Neural progenitor cell (in vitro differentiated cells): ENCODE measurements around the gene MRPL33. TPM values are rescaled to one million over a fixed set of nuclear protein-coding genes. Genes with fewer than 3 reads are reported as not detected.

Experiments used
- DNase-seq: peaks from one replicate; pipeline ENCODE4 v3.0.0-alpha.2; 2016; ENCODE audit warnings: low spot score
- H2AFZ ChIP-seq: fragments of 200-600 bp; sonication (generic); replicated peaks from 2 replicates; pipeline ENCODE4 v1.6.1; 2016; ENCODE audit warnings: antibody characterized with exemption
- H3F3A ChIP-seq: fragments of 200-600 bp; sonication (generic); 2 replicates; pipeline ENCODE4 v1.6.1; 2016; ENCODE audit warnings: antibody characterized with exemption, low read depth
- H3K27ac ChIP-seq: fragments of 200-600 bp; sonication (generic); 2 replicates; pipeline ENCODE4 v1.5.1; 2016; ENCODE audit warnings: mild to moderate bottlenecking
- H3K27me3 ChIP-seq: fragments of 200-600 bp; sonication (generic); 2 replicates; pipeline ENCODE4 v1.6.1; 2016; ENCODE audit warnings: mild to moderate bottlenecking, moderate library complexity
- H3K36me3 ChIP-seq: fragments of 200-600 bp; sonication (generic); 2 replicates; pipeline ENCODE4 v1.5.1; 2016
- H3K4me1 ChIP-seq: fragments of 200-600 bp; sonication (generic); 2 replicates; pipeline ENCODE4 v1.6.1; 2016; ENCODE audit warnings: mixed run types
- H3K4me2 ChIP-seq: fragments of 200-600 bp; sonication (generic); 2 replicates; pipeline ENCODE4 v1.6.1; 2016
- H3K4me3 ChIP-seq: fragments of 200-600 bp; sonication (generic); 2 replicates; pipeline ENCODE4 v1.5.1; 2016
- H3K79me2 ChIP-seq: fragments of 200-600 bp; sonication (generic); 2 replicates; pipeline ENCODE4 v1.6.1; 2016; ENCODE audit warnings: low read depth
- H3K9ac ChIP-seq: fragments of 200-600 bp; sonication (generic); 2 replicates; pipeline ENCODE4 v1.6.1; 2016
- H3K9me3 ChIP-seq: fragments of 200-600 bp; sonication (generic); 2 replicates; pipeline ENCODE4 v1.5.1; 2016; ENCODE audit warnings: low read depth
- H4K20me1 ChIP-seq: fragments of 200-600 bp; sonication (generic); 2 replicates; pipeline ENCODE4 v1.6.1; 2016; ENCODE audit warnings: low read depth
- H3K27ac Mint-ChIP-seq: 3 replicates; pipeline ENCODE4 v1.8.0; 2021; ENCODE audit warnings: mixed read lengths
- H3K27me3 Mint-ChIP-seq: 2 replicates; pipeline ENCODE4 v1.8.0; 2022; ENCODE audit warnings: low read depth, mild to moderate bottlenecking, inconsistent platforms, moderate library complexity, mixed read lengths; ENCODE audit not compliant: insufficient read depth
- H3K36me3 Mint-ChIP-seq: 3 replicates; pipeline ENCODE4 v1.8.0; 2021; ENCODE audit warnings: mixed read lengths
- H3K4me1 Mint-ChIP-seq: 3 replicates; pipeline ENCODE4 v1.8.0; 2021; ENCODE audit warnings: mixed read lengths
- H3K4me3 Mint-ChIP-seq: 3 replicates; pipeline ENCODE4 v1.8.0; 2021; ENCODE audit warnings: mild to moderate bottlenecking, moderate library complexity, mixed read lengths
- H3K9me3 Mint-ChIP-seq: 3 replicates; pipeline ENCODE4 v1.8.0; 2020; ENCODE audit warnings: mixed read lengths
- EZH2 ChIP-seq: fragments of 200-600 bp; sonication (generic); IDR thresholded peaks from 2 replicates; pipeline ENCODE4 v1.6.1; 2017; ENCODE audit warnings: antibody characterized with exemption, mild to moderate bottlenecking, moderate library complexity
- EZH2phosphoT487 ChIP-seq: fragments of 200-600 bp; sonication (generic); IDR thresholded peaks from 2 replicates; pipeline ENCODE4 v1.6.1; 2017; ENCODE audit warnings: antibody characterized with exemption
- total RNA-seq: library from RNA; depleted of rRNA; stranded (reverse); fragments of >200 nt; gene quantifications from 2 replicates; pipeline ENCODE4 v1.2.3, GENCODE V29; 2015; ENCODE audit warnings: low replicate concordance
- TF ChIP-seq, protein P1 (sequence below): fragments of 200-600 bp; sonication (generic); IDR thresholded peaks from 2 replicates; pipeline ENCODE4 v1.5.1; 2017; ENCODE audit warnings: antibody characterized with exemption, mild to moderate bottlenecking

MRPL33 gene
- 78.9 and 147 TPM in 2 replicates for total RNA-seq

DNA sequence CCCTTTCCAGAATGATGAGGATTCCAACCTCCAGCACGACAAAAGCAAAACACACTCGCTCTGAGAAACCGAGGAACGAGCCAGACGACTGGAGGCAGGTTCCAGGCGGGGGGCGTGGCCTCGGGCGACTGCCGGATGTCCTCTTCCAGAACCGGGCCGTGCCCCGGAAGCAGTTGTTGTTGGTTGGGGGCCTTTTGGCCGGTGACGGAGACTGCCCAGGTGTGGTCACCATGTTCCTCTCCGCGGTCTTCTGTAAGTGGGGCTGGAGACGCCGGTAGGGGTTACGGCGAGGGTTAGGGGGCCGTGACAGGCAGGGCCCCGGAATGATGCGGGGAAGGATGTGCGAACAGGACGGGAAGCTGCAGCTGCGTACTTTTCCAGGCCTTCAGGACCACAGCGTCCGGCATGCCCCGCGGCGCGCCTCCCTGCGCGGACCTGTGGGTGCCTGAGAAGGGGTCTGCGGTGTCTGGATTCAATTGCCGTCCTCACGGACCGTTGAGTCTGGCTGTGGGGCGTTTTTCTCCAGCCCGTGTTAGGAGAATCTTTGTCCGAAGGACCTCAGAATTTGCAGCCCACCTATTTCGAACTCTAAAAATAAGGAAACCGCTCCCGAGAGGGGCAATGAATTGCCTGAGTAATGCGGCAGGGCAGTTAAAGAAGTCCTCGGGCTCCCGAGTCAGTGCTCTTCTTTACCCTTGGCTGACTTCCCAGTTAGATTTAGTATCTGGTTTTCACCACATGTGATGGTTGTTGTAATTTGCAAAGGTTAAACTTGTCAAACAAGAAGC, at the start of gene MRPL33:
Gene MRPL33, plus strand, starts transcription at position 172 of the 788 bp plus-strand sequence. Its CDS starts 59 bp downstream, at position 231.
- H3K4me1 ChIP-seq = peaks cover 13% of the 10 kb centered on the region
- TF ChIP-seq, protein P1, sequence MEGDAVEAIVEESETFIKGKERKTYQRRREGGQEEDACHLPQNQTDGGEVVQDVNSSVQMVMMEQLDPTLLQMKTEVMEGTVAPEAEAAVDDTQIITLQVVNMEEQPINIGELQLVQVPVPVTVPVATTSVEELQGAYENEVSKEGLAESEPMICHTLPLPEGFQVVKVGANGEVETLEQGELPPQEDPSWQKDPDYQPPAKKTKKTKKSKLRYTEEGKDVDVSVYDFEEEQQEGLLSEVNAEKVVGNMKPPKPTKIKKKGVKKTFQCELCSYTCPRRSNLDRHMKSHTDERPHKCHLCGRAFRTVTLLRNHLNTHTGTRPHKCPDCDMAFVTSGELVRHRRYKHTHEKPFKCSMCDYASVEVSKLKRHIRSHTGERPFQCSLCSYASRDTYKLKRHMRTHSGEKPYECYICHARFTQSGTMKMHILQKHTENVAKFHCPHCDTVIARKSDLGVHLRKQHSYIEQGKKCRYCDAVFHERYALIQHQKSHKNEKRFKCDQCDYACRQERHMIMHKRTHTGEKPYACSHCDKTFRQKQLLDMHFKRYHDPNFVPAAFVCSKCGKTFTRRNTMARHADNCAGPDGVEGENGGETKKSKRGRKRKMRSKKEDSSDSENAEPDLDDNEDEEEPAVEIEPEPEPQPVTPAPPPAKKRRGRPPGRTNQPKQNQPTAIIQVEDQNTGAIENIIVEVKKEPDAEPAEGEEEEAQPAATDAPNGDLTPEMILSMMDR = no peak
- TF ChIP-seq EZH2 = peak; percentile 26

DNA sequence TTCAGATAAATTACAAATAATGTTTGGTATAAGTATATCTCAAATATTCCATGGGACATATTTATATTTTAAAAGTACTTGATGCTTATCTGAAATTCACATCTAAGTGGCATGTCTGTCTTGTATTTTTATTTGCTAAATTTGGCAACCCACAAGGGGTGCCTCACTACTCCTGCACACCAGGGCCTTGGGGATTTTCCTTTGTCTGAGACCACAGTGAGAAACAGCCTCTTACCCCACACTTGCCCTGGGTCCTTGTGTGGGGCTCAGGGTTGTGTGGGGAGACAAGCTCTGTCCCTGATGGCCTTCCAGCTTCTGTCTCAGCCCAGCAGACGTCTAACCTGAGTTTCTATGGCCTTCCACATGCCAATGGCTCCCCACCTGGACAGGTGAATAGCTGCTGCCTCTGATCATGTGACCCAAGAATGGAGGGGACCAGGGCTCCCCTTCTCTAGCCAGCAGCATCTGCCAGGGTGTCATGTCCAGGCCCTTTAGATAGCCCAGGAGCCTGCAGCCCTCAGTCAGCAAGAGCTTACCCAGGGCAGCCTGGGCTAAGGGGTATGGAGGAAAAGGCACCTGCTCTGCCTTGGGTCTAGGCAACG, 49.5 kb upstream of the MRPL33 start:
- H3K36me3 ChIP-seq = no peaks in the 10 kb centered on the region
- DNase-seq = no peak
- H3K9ac ChIP-seq = no peak overlapping the region
- H3K4me2 ChIP-seq = no peak overlapping the region
- H2AFZ ChIP-seq = no peak overlapping the region
- TF ChIP-seq, protein P1 = no peak
- TF ChIP-seq EZH2phosphoT487 = no peak
- TF ChIP-seq EZH2 = no peak
- H3K79me2 ChIP-seq = no peaks in the 10 kb centered on the region
- peaks cover 3% of the 10 kb centered on the region for H3K27me3 ChIP-seq
- H3K4me1 Mint-ChIP-seq = peaks cover 23% of the 10 kb centered on the region
- H3K27ac ChIP-seq = no peak overlapping the region
- H3F3A ChIP-seq = peaks cover 26% of the 10 kb centered on the region
- H3K36me3 Mint-ChIP-seq = no peaks in the 10 kb centered on the region
- no peak overlapping the region for H3K4me3 Mint-ChIP-seq
- no peaks in the 10 kb centered on the region for H3K9me3 Mint-ChIP-seq
- H3K4me3 ChIP-seq = no peak overlapping the region
- H3K4me1 ChIP-seq = peaks cover 22% of the 10 kb centered on the region
- H3K27me3 Mint-ChIP-seq = peaks cover 5% of the 10 kb centered on the region
- no peaks in the 10 kb centered on the region for H4K20me1 ChIP-seq
- no peaks in the 10 kb centered on the region for H3K9me3 ChIP-seq
- no peak overlapping the region for H3K27ac Mint-ChIP-seq

More for the DNA sequence above, at the start of gene MRPL33:
- Mint-ChIP-seq H3K4me3 (peak within 1 kb of the TSS; percentile 100), H3K4me1 (peaks cover 22% of the 10 kb centered on the region), H3K9me3 (no peaks in the 10 kb centered on the region), H3K36me3 (peaks cover 8% of the 10 kb centered on the region), H3K27ac (peak within 1 kb of the TSS; percentile 95), H3K27me3 (peaks cover 6% of the 10 kb centered on the region)
- Histone ChIP-seq H2AFZ (peak within 1 kb of the TSS; percentile 80), H3F3A (peaks cover 12% of the 10 kb centered on the region), H3K4me3 (peak within 1 kb of the TSS; percentile 94), H3K79me2 (peaks cover 50% of the 10 kb centered on the region), H4K20me1 (peaks cover 13% of the 10 kb centered on the region), H3K9me3 (no peaks in the 10 kb centered on the region), H3K27me3 (no peaks in the 10 kb centered on the region), H3K27ac (no peak within 1 kb of the TSS), H3K36me3 (no peaks in the 10 kb centered on the region), H3K4me2 (peak within 1 kb of the TSS; percentile 89), H3K9ac (peak within 1 kb of the TSS; percentile 66)
- peak; percentile 96 for DNase-seq

DNA sequence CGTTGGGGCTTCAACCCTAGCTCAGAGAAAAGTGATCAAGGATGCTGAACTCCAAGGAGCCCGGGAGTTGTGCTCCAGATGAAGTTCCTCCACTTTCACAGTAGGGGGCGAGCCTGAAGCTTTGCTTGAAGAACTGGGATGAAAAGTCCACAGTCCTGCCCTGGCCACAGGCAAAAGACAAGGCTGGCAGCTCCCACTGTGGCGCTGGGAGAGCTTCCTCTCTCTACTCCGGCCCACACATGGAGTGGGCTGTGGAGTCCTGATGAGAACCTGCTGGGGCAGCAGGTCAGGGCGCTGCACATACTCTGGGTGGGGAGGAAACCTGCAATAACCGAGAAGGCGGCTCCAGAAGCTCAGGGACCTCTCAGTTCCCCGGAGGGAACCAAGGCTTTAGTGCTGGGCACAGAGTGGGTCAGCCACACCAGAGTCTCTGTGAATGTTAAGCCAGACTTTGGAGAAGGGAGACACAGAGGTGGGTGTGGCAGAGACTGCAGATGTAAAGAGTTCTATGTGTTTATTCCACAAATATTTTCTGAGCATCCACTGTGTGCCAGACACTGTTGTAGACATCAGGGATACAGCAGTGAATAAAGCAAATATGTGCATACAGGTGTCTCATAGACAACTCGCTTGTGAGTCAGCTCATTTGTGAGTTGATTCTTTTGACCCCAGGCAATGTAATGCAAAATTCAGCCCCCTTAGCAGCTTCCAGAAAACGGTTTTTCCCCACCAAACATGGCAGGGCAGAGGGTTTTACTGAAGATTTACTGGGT, 48.0 kb upstream of the MRPL33 start:
- Histone ChIP-seq H3K9ac (no peak overlapping the region), H3K79me2 (no peaks in the 10 kb centered on the region), H3K36me3 (no peaks in the 10 kb centered on the region), H4K20me1 (no peaks in the 10 kb centered on the region), H3K4me3 (no peak overlapping the region), H3F3A (peaks cover 22% of the 10 kb centered on the region), H3K4me1 (peaks cover 22% of the 10 kb centered on the region), H3K27me3 (no peaks in the 10 kb centered on the region), H3K27ac (no peak overlapping the region), H2AFZ (peak overlapping the region; percentile 94), H3K4me2 (no peak overlapping the region), H3K9me3 (no peaks in the 10 kb centered on the region)
- Mint-ChIP-seq H3K36me3 (no peaks in the 10 kb centered on the region), H3K27ac (no peak overlapping the region), H3K4me1 (peaks cover 22% of the 10 kb centered on the region), H3K27me3 (peaks cover 2% of the 10 kb centered on the region), H3K9me3 (no peaks in the 10 kb centered on the region), H3K4me3 (no peak overlapping the region)
- DNase-seq = peak; percentile 89
- TF ChIP-seq, protein P1 = peak; percentile 77
- no peak for TF ChIP-seq EZH2
